DND-41 (cell line): ENCODE results near the gene KPNA1.

Experiments used
- ATAC-seq: fragments of 200-7000 bp; cut with Tn5 transposase; 3 replicates; pipeline ENCODE4 v1.9.1; 2021; ENCODE audit warnings: low read depth; ENCODE audit not compliant: insufficient read depth
- DNase-seq: peaks from one replicate; pipeline ENCODE4 v3.0.0-alpha.2; 2020
- H2AFZ ChIP-seq: 2 replicates; pipeline ENCODE4 v1.6.0; 2012; ENCODE audit warnings: low read depth, low read length
- H3K27ac ChIP-seq: 2 replicates; pipeline ENCODE4 v1.5.1; 2012; ENCODE audit warnings: low read length, inconsistent platforms
- H3K27me3 ChIP-seq: fragments of 200-600 bp; sonication (generic); 2 replicates; pipeline ENCODE4 v1.6.0; 2012; ENCODE audit warnings: low read length, mild to moderate bottlenecking, inconsistent platforms; ENCODE audit not compliant: insufficient read depth, poor library complexity
- H3K36me3 ChIP-seq: 2 replicates; pipeline ENCODE4 v1.5.1; 2012; ENCODE audit warnings: low read length, inconsistent platforms; ENCODE audit not compliant: insufficient read depth
- H3K4me1 ChIP-seq: 2 replicates; pipeline ENCODE4 v1.5.1; 2012; ENCODE audit warnings: mild to moderate bottlenecking, low read length; ENCODE audit not compliant: insufficient read depth
- H3K4me2 ChIP-seq: 2 replicates; pipeline ENCODE4 v1.6.0; 2012; ENCODE audit warnings: mild to moderate bottlenecking, moderate library complexity, low read length, inconsistent platforms; ENCODE audit not compliant: insufficient read depth
- H3K4me3 ChIP-seq, 2 experiments: fragments of 200-600 bp in 1 of 2; shearing (Covaris generic) in 1 of 2; 2 replicates each; pipeline ENCODE4 v1.5.1; 2012 to 2016; ENCODE audit warnings: inconsistent platforms in 2 of 2, low read length in 2 of 2, mild to moderate bottlenecking in 2 of 2, low read depth in 1 of 2, moderate library complexity in 1 of 2
- H3K79me2 ChIP-seq: 2 replicates; pipeline ENCODE4 v1.6.0; 2012; ENCODE audit warnings: low read length, inconsistent platforms; ENCODE audit not compliant: insufficient read depth
- H3K9ac ChIP-seq: 2 replicates; pipeline ENCODE4 v1.6.0; 2012; ENCODE audit warnings: low read depth, mild to moderate bottlenecking, inconsistent platforms, low read length, moderate library complexity
- H3K9me3 ChIP-seq: 2 replicates; pipeline ENCODE4 v1.5.1; 2012; ENCODE audit warnings: low read length, moderate library complexity, mild to moderate bottlenecking, inconsistent platforms; ENCODE audit not compliant: insufficient read depth, severe bottlenecking
- H4K20me1 ChIP-seq: 2 replicates; pipeline ENCODE4 v1.6.0; 2012; ENCODE audit warnings: low read length; ENCODE audit not compliant: insufficient read depth
- EZH2 ChIP-seq: IDR thresholded peaks from 3 replicates; pipeline ENCODE4 v1.6.1; 2012; ENCODE audit warnings: borderline replicate concordance, low read depth, mild to moderate bottlenecking, moderate library complexity, low read length, inconsistent platforms; ENCODE audit not compliant: severe bottlenecking
- TF ChIP-seq, protein P1 (sequence below): IDR thresholded peaks from 2 replicates; pipeline ENCODE4 v1.5.1; 2012; ENCODE audit warnings: borderline replicate concordance, low read length, moderate library complexity, mild to moderate bottlenecking; ENCODE audit not compliant: poor library complexity, severe bottlenecking; ENCODE audit errors: extremely low read depth

KPNA1 gene

DNA sequence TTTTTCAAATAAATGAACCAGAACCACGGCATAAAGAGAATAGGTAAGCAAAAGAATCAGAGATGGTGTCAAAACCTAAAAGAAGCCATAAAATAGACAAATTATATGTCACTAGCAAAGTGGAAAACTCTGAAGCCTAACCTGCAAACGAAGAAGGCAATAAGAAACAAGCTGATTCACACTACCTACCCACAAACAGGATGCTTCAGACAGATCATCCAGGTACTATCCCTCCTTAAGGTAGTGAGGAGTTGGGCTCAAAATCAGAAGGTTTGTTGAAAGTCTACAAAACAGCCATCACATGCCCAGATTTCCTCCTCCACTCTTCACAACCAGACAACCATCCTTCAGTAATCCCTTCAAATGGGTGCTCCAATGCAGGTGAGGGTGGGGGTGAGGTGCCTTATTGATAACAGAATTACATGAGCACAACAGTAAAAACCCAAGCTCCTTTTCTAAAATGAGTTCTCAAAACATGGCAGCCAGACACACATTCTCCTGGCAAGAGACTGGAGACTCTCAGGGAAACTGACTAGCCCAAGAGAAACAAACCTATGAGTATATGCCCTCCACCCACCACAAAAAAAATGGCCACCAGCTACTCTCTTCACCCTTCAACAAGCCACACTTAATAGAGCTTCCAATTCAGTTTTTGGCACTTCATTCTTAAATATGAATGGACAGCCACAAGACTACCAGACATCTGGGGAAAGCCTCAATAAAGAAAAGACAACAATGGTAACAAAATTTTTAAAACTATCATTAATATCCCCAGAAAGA lies 6.4 kb downstream of the KPNA1 start:
- H3K9ac ChIP-seq, result no peak overlapping the region
- no peaks in the 10 kb centered on the region for H3K27me3 ChIP-seq
- peaks cover 100% of the 10 kb centered on the region for H3K79me2 ChIP-seq
- 0 out of 2 replicates have a peak, but pooled peaks cover 3% of the 10 kb centered on the region for H3K36me3 ChIP-seq
- no peak for DNase-seq
- TF ChIP-seq, protein P1, sequence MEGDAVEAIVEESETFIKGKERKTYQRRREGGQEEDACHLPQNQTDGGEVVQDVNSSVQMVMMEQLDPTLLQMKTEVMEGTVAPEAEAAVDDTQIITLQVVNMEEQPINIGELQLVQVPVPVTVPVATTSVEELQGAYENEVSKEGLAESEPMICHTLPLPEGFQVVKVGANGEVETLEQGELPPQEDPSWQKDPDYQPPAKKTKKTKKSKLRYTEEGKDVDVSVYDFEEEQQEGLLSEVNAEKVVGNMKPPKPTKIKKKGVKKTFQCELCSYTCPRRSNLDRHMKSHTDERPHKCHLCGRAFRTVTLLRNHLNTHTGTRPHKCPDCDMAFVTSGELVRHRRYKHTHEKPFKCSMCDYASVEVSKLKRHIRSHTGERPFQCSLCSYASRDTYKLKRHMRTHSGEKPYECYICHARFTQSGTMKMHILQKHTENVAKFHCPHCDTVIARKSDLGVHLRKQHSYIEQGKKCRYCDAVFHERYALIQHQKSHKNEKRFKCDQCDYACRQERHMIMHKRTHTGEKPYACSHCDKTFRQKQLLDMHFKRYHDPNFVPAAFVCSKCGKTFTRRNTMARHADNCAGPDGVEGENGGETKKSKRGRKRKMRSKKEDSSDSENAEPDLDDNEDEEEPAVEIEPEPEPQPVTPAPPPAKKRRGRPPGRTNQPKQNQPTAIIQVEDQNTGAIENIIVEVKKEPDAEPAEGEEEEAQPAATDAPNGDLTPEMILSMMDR, result no peak
- TF ChIP-seq EZH2, result no peak
- H3K4me2 ChIP-seq, result no peak overlapping the region
- H3K4me3 ChIP-seq, result no peak overlapping the region
- peaks cover 22% of the 10 kb centered on the region for H3K4me1 ChIP-seq
- no peak for ATAC-seq
- H2AFZ ChIP-seq, result no peak overlapping the region
- no peak overlapping the region for H3K27ac ChIP-seq
- H4K20me1 ChIP-seq, result peaks cover 88% of the 10 kb centered on the region
- H3K9me3 ChIP-seq, result no peaks in the 10 kb centered on the region

DNA sequence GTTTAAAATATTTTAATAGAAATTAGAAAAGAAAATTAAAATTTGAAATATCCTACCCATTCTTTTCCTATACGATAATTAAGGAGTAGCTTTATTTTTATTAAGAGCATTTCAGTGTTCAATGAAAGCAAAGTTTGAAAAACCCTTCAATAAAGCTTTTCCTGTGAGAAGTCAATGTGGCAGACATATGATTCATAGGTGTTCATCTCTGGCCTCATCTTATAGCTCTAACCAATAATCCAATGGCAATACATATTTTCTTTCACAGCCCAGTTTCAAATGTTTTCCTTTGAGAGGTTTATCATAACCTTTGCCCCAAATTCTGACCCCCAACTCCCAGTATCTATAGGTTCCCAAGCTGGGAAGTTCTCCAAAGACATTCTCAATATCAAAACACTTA lies 8.3 kb downstream of the KPNA1 start:
- Histone ChIP-seq H4K20me1 (peaks cover 86% of the 10 kb centered on the region), H3K27me3 (no peaks in the 10 kb centered on the region), H3K36me3 (0 out of 2 replicates have a peak, but pooled peaks cover 3% of the 10 kb centered on the region), H3K4me3 (no peak overlapping the region), H3K4me1 (peaks cover 8% of the 10 kb centered on the region; the same call in 1 of the 2 replicates), H3K79me2 (peaks cover 100% of the 10 kb centered on the region), H3K4me2 (no peak overlapping the region), H3K27ac (no peak overlapping the region), H2AFZ (no peak overlapping the region), H3K9ac (no peak overlapping the region), H3K9me3 (no peaks in the 10 kb centered on the region)
- TF ChIP-seq, protein P1, result no peak
- no peak for TF ChIP-seq EZH2
- no peak for ATAC-seq
- DNase-seq, result no peak

DNA sequence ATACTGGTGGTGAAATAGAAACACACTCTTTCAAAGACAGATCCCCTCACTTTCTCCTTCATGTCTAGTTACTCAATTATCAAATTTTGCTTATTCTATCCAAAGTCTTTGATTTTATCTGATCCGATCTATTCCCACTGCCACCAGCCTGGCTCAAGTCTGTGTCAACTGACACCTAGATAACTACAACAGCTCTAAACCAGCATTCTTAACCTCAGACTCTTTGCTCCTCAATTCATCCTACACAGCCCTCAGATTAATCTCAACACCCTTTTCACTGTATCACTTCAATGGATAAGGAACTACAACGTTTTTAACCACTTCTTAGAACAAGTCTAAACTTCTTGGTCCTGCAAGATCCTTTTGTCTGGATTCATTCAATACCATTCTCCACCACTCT lies 9.1 kb downstream of the KPNA1 start:
- H3K36me3 ChIP-seq, result 0 out of 2 replicates have a peak, but pooled peaks cover 3% of the 10 kb centered on the region
- no peak for TF ChIP-seq EZH2
- TF ChIP-seq, protein P1, result no peak
- peaks cover 3% of the 10 kb centered on the region; the same call in 1 of the 2 replicates for H3K4me1 ChIP-seq
- peaks cover 86% of the 10 kb centered on the region for H4K20me1 ChIP-seq
- H3K79me2 ChIP-seq, result peaks cover 100% of the 10 kb centered on the region
- no peaks in the 10 kb centered on the region for H3K27me3 ChIP-seq
- no peak overlapping the region for H3K4me3 ChIP-seq
- ATAC-seq (no peak), DNase-seq (no peak)
- no peak overlapping the region for H3K9ac ChIP-seq
- no peaks in the 10 kb centered on the region for H3K9me3 ChIP-seq
- H3K4me2 ChIP-seq, result no peak overlapping the region
- H3K27ac ChIP-seq, result no peak overlapping the region
- H2AFZ ChIP-seq, result no peak overlapping the region
